SK-N-SH (cell line): ENCODE measurements around the gene NEBL.

Source experiments
- CTCF ChIP-seq: fragments of 200-600 bp; sonication (generic); IDR thresholded peaks from 2 replicates; pipeline ENCODE4 v1.6.1; 2017; ENCODE audit warnings: antibody characterized with exemption, mild to moderate bottlenecking, moderate library complexity
- EZH2phosphoT487 ChIP-seq: fragments of 200-600 bp; sonication (generic); IDR thresholded peaks from 2 replicates; pipeline ENCODE4 v1.6.1; 2017; ENCODE audit warnings: low read depth, mixed run types, mild to moderate bottlenecking, antibody characterized with exemption, moderate library complexity, borderline replicate concordance
- FOXM1 ChIP-seq: IDR thresholded peaks from 2 replicates; pipeline ENCODE4 v1.4.0; 2012; ENCODE audit warnings: low read depth, mild to moderate bottlenecking
- MAX ChIP-seq: IDR thresholded peaks from 2 replicates; pipeline ENCODE4 v1.4.0; 2012; ENCODE audit warnings: low read depth
- PBX3 ChIP-seq: IDR thresholded peaks from 2 replicates; pipeline ENCODE4; 2012
- POLR2AphosphoS5 ChIP-seq: IDR thresholded peaks from 2 replicates; pipeline ENCODE4 v1.6.1; 2012; ENCODE audit warnings: low read depth, low read length
- REST ChIP-seq: IDR thresholded peaks from 2 replicates; pipeline ENCODE4 v1.6.1; 2012; ENCODE audit warnings: mild to moderate bottlenecking, low read depth, low read length, moderate library complexity
- SIN3A ChIP-seq: IDR thresholded peaks from 2 replicates; pipeline ENCODE4 v1.6.1; 2012; ENCODE audit warnings: low read depth, mild to moderate bottlenecking, low read length, moderate library complexity, borderline replicate concordance
- USF1 ChIP-seq: IDR thresholded peaks from 2 replicates; pipeline ENCODE4 v1.4.0; 2012; ENCODE audit warnings: low read depth, borderline replicate concordance
- ZBTB33 ChIP-seq: IDR thresholded peaks from 2 replicates; pipeline ENCODE4 v1.4.0; 2012; ENCODE audit warnings: low read depth, borderline replicate concordance

- TF ChIP-seq USF1: no peak
- no peak for TF ChIP-seq REST
- TF ChIP-seq MAX: no peak
- TF ChIP-seq FOXM1: no peak
- TF ChIP-seq SIN3A: no peak
- TF ChIP-seq POLR2AphosphoS5: no peak
- TF ChIP-seq EZH2phosphoT487: no peak
- no peak for TF ChIP-seq CTCF
- TF ChIP-seq PBX3: no peak
- no peak for TF ChIP-seq ZBTB33
Measured at GRCh38 chr10:20776384-20777118, 120.6 kb downstream of the NEBL start.
